B cell (primary cell): ENCODE data around the gene ANKRD11.

Experiments
- EZH2 ChIP-seq: IDR thresholded peaks from 2 replicates; pipeline ENCODE4 v1.6.1; 2012; ENCODE audit warnings: borderline replicate concordance, low read depth, mild to moderate bottlenecking, moderate library complexity, low read length; ENCODE audit not compliant: insufficient read depth, poor library complexity, severe bottlenecking
- TF ChIP-seq, protein P1 (sequence below): fragments of 200-600 bp; IDR thresholded peaks from one replicate; pipeline ENCODE4 v1.8.0; 2022; ENCODE audit warnings: antibody characterized with exemption, mild to moderate bottlenecking

DNA sequence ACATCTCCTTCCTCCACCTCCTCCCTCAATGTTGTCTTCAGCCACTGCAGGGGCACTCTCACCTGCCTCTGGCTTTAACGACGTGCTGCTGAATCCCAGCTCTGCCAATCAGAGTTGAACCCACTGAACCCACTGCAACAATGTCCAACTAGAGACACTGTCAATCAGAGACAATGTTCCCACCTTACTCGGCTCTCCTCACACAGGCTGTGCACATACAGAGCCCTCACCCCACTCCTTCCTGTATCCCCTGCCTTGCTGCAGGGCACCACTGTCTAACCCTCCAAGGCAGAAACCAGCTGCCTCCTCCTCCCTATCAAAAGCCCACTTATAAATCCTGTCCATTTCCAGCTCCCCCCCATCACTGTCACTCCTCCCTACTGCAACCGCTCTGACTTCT is 58.7 kb downstream of the ANKRD11 start:
- TF ChIP-seq, protein P1, sequence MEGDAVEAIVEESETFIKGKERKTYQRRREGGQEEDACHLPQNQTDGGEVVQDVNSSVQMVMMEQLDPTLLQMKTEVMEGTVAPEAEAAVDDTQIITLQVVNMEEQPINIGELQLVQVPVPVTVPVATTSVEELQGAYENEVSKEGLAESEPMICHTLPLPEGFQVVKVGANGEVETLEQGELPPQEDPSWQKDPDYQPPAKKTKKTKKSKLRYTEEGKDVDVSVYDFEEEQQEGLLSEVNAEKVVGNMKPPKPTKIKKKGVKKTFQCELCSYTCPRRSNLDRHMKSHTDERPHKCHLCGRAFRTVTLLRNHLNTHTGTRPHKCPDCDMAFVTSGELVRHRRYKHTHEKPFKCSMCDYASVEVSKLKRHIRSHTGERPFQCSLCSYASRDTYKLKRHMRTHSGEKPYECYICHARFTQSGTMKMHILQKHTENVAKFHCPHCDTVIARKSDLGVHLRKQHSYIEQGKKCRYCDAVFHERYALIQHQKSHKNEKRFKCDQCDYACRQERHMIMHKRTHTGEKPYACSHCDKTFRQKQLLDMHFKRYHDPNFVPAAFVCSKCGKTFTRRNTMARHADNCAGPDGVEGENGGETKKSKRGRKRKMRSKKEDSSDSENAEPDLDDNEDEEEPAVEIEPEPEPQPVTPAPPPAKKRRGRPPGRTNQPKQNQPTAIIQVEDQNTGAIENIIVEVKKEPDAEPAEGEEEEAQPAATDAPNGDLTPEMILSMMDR = no peak
- TF ChIP-seq EZH2 = no peak
